ENCODE data around the gene PKP1. TPM values are rescaled to one million over a fixed set of nuclear protein-coding genes. Genes with fewer than 3 reads are reported as not detected.

The PKP1 gene
- total RNA-seq, 2 donors from 2014 or later, result 0.18 to 0.44 TPM

GRCh38 chr1:201356701-201357100 lies 73.4 kb downstream of the PKP1 start:
- no peaks in the 10 kb centered on the region for H3K9me3 Mint-ChIP-seq
- Histone ChIP-seq H3K27ac (ENCODE audit: low read depth, low read length) (no peak overlapping the region), H3K27me3 (ENCODE audit: control insufficient read depth, insufficient read depth, low read length, poor library complexity, severe bottlenecking) (no peaks in the 10 kb centered on the region), H3K4me1 (ENCODE audit: control insufficient read depth, insufficient read depth, low read length) (no peaks in the 10 kb centered on the region), H3K9ac (ENCODE audit: extremely low read depth, low read length, poor library complexity, severe bottlenecking) (no peak overlapping the region), H3K36me3 (ENCODE audit: control insufficient read depth, insufficient read depth, low read length) (no peaks in the 10 kb centered on the region), H3K4me3 (ENCODE audit: low read length) (no peak overlapping the region), H3K9me3 (ENCODE audit: control insufficient read depth, low read length) (no peaks in the 10 kb centered on the region)
- 84 to 91% methylated on average over 9 to 11 of the region's 11 CpGs for WGBS, 2 experiments (ENCODE audit: insufficient coverage in 1 of 2, insufficient read length in 1 of 2)
- H3K4me3 Mint-ChIP-seq, result no peak overlapping the region
- peak; percentile 40 for DNase-seq
- no peak overlapping the region for H3K27ac Mint-ChIP-seq
- H3K36me3 Mint-ChIP-seq (ENCODE audit: low read depth), result no peaks in the 10 kb centered on the region
- no peaks in the 10 kb centered on the region for H3K27me3 Mint-ChIP-seq (ENCODE audit: insufficient read depth)
- no peak for TF ChIP-seq CTCF (conservative IDR thresholded peaks at IDR 0.05)
- peaks cover under 1% of the 10 kb centered on the region for H3K4me1 Mint-ChIP-seq

GRCh38 chr1:201357211-201357610 lies 73.9 kb downstream of the PKP1 start:
- no peaks in the 10 kb centered on the region for H3K36me3 ChIP-seq (ENCODE audit: control insufficient read depth, insufficient read depth, low read length)
- TF ChIP-seq CTCF (conservative IDR thresholded peaks at IDR 0.05), result no peak
- H3K9me3 ChIP-seq (ENCODE audit: control insufficient read depth, low read length), result no peaks in the 10 kb centered on the region
- 96 to 97% methylated on average over 7 to 8 of the region's 8 CpGs for WGBS, 2 experiments (ENCODE audit: insufficient coverage in 1 of 2, insufficient read length in 1 of 2)
- Mint-ChIP-seq H3K4me3 (no peak overlapping the region), H3K4me1 (peaks cover 6% of the 10 kb centered on the region), H3K27ac (no peak overlapping the region), H3K9me3 (no peaks in the 10 kb centered on the region), H3K27me3 (ENCODE audit: insufficient read depth) (no peaks in the 10 kb centered on the region), H3K36me3 (ENCODE audit: low read depth) (no peaks in the 10 kb centered on the region)
- H3K9ac ChIP-seq (ENCODE audit: extremely low read depth, low read length, poor library complexity, severe bottlenecking), result no peak overlapping the region
- no peaks in the 10 kb centered on the region for H3K27me3 ChIP-seq (ENCODE audit: control insufficient read depth, insufficient read depth, low read length, poor library complexity, severe bottlenecking)
- H3K4me3 ChIP-seq (ENCODE audit: low read length), result no peak overlapping the region
- peak; percentile 31 for DNase-seq
- no peak overlapping the region for H3K27ac ChIP-seq (ENCODE audit: low read depth, low read length)
- H3K4me1 ChIP-seq (ENCODE audit: control insufficient read depth, insufficient read depth, low read length), result no peaks in the 10 kb centered on the region

- Mint-ChIP-seq H3K36me3 (ENCODE audit: low read depth) (no peaks in the 10 kb centered on the region), H3K27me3 (ENCODE audit: insufficient read depth) (no peaks in the 10 kb centered on the region), H3K4me1 (peaks cover 6% of the 10 kb centered on the region), H3K4me3 (no peak overlapping the region), H3K9me3 (no peaks in the 10 kb centered on the region), H3K27ac (no peak overlapping the region)
- no peaks in the 10 kb centered on the region for H3K36me3 ChIP-seq (ENCODE audit: control insufficient read depth, insufficient read depth, low read length)
- H3K27me3 ChIP-seq (ENCODE audit: control insufficient read depth, insufficient read depth, low read length, poor library complexity, severe bottlenecking), result no peaks in the 10 kb centered on the region
- no peaks in the 10 kb centered on the region for H3K4me1 ChIP-seq (ENCODE audit: control insufficient read depth, insufficient read depth, low read length)
- WGBS, 2 experiments (ENCODE audit: insufficient coverage in 1 of 2, insufficient read length in 1 of 2), result 90 to 100% methylated on average over 4 to 10 of the region's 10 CpGs
- TF ChIP-seq CTCF (conservative IDR thresholded peaks at IDR 0.05), result no peak
- no peak overlapping the region for H3K27ac ChIP-seq (ENCODE audit: low read depth, low read length)
- no peak overlapping the region for H3K4me3 ChIP-seq (ENCODE audit: low read length)
- DNase-seq, result peak; percentile 32
- no peaks in the 10 kb centered on the region for H3K9me3 ChIP-seq (ENCODE audit: control insufficient read depth, low read length)
- H3K9ac ChIP-seq (ENCODE audit: extremely low read depth, low read length, poor library complexity, severe bottlenecking), result no peak overlapping the region
Observed at GRCh38 chr1:201357636-201358348, 74.5 kb downstream of the PKP1 start.

Measured in endodermal cell (in vitro differentiated cells).